HG02642 (cell line): ENCODE data around the gene PDE9A.

Experiments
- ATAC-seq: cut with Tn5 transposase; IDR thresholded peaks from one replicate; pipeline ENCODE4 v1.9.1; 2021; ENCODE audit warnings: mild to moderate bottlenecking; ENCODE audit not compliant: unreplicated experiment, poor library complexity

Gene PDE9A

DNA sequence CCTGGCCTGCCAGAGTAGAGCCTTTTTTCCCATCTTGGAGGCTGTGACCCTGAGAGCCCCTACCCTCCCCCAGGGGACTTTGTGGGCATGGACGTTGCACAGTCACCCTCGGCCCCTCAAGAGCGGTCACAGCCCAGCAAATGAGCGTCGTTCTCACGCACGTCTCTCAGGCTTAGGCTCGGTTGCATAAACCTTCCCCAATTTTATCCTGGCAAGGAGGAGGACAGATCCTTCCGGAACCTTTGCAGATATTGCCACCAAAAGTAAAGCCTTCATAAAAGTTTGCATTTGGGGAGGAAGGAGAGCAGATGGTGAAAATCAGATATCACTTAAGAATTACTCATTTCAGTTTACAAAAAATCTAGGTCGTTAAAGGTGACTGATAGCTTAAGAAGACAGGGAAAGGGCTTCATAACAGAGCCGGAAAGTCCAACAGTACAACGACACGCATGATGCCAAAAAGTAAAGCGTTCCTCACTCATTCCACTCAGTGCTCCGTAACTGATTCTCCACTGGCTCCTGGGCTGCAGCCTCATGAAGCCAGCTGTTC lies 29.3 kb downstream of the PDE9A start:
- ATAC-seq, result no peak

DNA sequence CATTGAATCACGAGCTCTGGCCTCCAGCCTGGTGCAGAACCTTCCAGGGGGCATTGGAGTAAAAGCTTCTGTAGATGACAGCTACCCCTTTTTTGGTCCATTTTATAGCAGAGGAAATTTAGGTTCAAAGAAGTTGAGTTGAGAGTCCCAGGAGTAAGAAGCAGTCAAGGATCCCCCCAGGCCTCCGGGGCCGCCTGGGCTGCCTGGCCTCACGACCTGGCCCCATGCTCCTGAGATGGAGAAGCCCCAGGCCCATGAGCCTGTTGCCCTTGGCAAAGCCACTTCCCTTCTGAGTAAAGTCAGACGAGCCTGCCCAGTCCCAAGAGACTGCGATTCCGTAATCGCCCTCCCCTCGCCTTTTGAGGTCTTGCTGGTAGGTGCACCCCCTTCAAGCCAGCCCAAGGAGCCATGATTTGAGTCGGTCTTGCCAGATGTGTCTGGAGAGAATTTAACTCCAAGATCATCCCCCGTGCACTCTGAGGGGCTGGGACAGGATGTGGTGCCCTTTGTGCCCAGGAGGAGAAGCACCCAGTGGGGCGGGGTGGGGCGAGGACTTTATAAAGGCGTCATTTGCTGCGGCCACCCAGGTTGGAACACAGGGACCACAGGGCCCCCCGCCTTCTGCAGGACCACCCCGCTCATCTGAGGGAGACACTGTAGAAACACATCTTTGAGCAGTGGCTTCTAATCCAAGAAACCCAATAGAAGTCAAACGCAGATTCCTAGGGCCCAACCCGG lies 30.1 kb downstream of the PDE9A start:
- ATAC-seq, result no peak

DNA sequence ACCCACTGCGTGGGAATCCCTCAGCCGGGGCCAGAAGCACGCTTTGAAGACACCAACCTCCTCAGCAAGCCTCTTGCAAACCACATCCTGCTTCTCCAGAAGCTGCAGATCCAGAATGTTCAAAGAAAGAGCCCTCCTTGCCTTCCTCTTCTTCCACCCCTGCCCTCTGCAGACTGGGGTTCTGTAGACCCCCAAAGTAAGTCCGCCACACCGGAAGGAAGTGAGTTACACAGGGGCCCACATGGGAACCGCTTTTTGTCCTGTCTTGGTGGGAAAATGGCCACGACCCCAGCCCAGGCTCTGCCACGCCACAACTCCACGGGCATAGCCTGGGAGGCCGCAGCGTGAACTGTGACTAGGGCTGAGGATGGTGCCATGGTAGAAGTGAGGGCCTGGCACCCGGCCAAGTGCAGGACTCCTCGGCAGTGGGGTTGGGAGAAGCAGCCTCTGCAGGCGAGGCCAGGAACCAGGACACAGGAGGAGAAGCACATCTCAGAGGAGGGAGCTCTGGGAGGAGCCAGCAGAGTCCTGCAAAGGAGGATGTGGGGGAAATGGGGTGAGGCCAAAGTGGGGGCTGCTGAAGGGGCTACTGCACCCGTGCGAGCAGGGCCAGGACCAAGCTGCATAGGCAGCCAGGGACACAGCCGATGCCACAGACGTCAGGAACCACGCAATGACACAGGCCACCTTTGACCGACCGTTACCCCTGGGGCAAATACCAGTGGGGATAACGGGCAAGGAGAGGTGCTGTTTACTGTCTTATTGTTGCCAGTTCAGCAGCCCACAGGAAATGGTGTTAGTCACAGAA lies 30.9 kb downstream of the PDE9A start:
- no peak for ATAC-seq

DNA sequence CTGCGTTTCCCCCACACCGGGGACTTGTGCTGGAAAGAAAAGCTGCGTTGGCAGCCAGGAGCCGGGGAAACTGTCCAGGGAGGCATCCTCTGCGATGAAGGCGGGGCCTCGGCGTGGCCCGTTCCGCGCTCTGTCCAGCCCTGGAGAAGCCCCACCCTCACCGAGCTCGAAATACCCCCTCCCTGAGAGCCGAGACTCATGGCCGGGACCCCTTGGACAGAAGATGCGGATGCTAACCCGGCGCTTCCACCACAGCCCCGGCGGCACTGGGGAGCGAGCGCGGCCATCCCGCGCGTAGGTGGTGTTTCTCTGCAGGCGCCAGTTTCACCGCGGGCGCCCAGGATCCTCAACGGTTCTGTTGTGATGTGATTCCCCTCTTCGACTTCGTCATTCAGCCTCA lies 31.6 kb downstream of the PDE9A start:
- no peak for ATAC-seq

DNA sequence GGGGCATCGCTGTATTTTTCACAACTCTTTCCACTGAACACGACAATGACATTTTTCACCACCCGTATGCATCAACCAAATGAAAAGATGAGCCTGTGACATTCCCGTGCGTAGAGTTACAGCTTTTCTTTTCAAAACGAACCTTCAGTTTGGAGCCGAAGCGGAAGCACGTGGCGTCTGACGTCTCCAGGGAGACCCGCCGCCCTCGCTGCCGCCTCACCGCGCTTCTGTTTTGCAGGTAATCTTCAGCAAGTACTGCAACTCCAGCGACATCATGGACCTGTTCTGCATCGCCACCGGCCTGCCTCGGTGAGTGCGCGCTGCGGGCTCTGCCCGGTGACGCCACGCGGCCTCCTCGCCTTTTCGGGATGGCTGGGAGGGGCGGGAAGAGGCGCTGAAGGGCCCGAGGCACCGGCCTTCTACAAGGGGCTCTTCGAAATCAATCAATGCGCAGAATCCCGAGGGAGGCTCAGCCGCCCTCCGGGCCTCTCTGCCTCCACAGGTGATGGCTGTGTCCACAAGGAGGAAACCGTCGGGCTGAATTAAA lies 32.6 kb downstream of the PDE9A start:
- ATAC-seq, result no peak

DNA sequence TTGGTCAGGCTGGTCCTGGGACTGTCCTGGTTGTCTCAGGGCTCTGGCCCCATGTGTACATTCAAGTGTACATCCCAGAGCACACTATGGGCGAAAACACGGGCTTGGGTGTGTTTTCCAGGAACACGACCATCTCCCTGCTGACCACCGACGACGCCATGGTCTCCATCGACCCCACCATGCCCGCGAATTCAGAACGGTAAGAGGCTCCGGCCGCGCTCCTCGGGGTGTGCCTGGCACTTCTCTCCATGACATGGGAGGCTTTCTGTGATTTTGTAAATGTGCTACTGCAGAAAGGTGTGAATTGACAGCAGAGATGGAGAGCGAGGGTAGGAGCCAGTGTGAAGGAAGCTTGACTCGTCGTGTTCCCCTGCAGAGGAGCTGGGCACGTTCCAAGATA lies 34.4 kb downstream of the PDE9A start:
- no peak for ATAC-seq

DNA sequence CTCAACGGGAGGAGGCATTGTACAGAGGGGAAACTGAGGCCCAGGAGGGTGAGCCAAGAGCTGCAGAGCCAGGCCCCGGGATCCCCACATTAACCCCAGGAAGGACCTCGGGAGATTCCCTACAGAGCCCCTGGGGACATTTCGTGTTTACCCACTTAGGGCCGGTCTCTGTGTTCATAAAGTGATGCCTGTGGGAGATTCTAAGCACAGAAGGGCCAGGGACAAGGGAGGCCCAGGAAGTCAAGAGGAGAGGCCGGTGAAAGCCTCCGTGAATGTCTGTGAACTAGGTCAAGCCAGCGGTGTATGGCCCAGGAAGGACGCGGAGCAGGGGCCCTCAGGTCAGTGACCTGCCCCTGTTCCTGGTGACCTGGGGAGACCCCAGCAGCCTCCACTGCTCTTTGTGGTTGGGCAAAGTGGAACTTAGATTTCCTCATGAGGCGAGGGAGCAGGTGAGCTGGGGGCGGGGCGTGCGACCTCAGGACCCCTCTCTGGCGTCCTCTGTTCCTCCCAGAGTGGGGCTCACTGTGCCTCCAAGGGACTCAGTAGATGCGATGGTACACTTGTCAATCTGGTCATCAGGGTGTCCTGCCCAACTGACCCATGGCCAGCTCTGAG lies 34.9 kb downstream of the PDE9A start:
- no peak for ATAC-seq

DNA sequence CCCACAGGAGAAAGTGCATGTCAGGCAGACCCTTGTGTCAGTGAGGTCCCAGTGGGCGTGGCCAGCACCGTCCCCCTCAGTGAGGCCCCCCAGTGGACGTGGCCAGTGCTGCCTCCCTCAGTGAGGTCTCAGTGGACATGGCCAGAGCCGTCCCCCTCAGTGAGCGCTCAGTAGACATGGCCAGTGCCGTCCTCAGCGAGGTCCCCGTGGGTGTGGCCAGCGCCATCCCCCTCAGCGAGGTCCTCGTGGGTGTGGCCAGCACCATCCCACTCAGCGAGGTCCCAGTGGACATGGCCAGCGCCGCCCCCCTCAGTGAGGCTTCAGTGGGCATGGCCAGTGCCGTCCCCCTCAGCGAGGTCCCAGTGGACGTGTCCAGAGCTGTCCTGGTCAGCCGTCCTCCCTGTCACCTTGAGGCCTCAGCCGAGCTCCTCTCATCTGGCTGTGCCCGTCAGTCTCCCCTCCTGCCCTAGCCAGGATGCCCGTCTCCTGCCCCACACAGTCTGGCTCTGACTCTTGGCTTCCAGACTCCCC lies 35.5 kb downstream of the PDE9A start:
- no peak for ATAC-seq

DNA sequence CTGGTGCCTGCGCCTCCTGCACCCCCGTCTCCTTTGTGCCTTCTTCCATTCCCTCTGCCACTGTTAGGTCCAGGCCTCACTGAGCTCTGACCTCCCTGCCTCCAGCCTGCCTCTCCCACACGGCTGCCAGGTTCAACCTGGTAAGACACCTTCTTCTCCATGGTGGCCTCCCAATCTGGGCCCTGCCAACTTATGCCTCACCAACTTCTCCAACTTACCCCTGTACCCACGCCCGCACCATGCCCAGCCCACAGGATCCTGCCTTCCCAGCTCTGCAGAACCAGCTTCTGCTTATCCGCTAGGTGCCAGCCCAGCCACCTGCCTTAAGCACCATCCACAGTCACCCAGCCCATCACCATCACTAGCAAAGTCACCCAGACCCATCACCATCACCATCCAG lies 37.2 kb downstream of the PDE9A start:
- no peak for ATAC-seq

DNA sequence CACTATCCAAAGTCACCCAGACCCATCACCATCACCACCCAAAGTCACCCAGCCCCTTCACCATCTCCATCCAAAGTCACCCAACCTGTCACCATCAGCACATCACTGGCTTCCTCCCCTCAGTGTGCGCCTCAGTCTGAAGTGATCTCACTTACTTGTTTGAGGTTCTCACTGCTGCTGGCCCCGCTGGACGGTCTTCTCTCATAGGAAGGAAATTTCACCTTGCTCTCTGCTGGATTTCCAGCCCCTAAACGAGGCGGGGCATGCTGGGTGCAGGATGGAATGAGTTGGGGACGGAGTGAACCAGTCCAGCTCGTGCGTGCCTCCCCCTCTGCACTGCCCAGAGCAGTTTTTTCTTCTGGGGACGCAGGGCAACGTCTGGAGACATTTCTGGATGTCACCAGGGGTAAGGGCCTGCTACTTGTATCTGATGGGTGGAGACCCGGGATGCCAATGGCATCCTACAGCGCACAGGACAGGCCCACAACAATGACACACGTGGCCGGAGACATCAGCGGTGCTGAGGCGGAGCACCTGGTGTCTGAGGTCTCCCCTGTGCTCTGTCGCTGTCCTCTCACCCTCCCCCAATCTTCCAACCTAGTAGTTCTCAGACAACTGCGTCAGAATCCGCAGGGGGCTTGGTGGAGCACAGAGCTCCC lies 38.6 kb downstream of the PDE9A start:
- no peak for ATAC-seq

DNA sequence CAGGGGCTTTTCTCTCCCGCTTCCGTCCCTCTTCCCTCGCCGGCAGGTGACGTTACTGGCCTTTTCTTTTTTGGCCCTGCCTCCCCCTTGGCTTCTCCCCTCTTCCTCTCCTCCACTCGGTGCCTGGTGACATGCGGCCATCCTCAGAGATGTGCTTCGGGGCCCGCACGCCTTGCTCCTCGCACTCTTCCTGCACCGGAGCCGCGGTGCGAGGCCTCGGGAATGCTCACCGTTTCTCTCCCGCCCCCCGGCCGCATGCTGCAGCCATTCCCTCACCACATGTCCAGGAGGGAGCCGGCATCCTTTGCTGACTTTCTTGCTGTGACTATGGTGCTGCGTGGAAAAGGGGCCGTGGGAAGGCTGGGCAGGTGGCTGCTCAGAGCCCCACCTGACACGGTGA lies 39.3 kb downstream of the PDE9A start:
- no peak for ATAC-seq

DNA sequence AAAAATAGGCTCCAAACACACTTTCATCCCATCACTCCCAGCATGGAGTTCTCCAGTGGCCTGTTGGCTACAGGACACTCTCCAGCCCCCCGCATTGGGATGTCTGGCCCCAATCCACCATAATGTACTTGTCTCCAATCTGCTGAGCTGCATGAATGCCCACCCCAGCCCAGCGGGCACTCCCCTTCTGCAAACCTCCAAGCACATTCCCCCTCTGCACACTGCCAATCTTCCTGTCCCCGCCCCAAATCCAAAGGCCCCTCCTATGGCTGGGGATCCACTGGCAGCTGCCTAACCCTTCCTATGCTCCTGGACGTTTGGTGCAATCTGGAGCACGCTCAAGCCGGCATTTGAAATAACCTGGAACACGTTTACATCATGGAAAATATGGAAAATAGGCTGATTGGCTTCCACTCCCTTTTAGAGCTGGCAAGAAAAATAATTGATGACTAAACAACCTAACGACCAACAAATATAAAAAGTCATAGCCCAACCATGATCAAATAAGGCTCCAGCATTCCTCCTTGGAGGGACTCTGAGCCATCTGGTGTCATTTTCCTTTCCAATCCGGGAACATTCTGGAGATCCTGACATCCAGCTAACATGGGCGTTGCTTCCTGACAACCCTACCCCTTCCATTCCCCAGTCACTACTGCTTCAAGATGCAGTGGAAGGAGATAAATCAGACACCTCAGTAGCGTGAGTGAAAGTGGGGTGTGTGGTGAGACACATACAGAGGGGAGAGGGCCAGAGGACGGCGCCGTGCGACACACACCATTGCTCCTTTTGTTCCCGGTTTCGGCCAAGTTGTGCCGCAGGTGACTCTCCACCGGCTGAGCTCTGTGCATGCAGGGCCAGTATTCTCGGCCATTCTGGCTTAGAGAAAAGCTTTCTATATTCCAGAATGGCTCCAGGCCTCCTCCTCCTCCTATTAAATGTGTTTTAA lies 41.6 kb downstream of the PDE9A start:
- no peak for ATAC-seq

DNA sequence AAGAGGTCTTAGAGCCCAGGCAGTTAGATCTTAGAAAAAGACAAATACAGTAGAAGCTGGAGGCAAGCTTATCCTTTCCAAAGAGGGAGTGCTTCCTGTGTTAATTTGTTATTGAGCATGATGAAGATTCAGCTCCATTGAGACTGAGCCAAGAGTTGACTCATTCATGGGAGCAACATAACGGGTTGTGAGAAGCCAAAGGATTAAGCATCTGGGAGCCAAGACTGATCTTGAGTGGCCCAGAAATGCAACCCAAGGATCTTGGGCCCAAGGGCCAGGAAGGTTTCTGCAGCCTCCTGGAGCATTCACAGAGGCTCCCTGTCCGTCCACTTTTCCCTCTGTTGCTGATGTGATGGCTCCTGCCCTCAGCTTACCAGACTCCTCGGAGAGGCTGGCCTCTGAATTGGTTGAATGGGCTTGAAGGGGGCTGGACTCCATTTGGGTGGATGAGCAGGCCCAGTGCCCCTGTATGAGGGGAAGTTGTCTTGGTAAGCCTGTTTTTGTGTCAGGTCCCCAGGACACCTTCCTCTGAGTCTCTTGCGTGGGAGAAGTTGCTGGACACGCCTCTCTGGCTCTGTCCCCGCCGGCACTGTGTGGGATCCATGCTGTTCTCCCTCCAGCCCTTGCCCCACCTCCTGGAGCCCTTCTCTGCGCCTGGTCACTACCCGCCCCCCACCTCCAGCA lies 42.4 kb downstream of the PDE9A start:
- ATAC-seq, result no peak

DNA sequence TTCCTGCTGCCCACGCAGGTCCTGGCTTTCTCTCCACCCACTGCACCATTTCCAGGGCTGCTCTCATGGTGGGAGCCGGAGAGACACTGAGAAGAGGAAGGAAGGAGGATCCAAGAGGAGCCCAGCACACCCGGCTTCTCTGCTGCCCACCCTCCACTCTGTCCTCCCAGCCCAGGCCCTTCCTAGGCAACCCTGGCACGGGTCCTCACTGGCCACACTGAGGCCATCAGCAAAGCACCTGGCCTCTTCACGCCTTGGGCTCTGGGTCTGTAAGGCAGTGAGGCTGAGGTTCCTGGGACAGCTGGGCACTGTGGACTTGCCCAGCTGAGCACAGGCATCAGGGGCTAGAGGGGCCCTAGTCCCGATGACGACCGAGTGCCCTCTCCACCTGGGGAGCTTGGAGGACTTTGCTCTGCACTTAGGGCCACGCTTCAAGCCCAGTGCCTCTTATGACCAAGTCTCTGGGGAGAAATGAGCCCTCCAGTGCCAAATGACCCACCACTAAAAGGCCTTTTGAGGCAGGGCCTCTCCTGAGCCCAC lies 43.1 kb downstream of the PDE9A start:
- no peak for ATAC-seq

DNA sequence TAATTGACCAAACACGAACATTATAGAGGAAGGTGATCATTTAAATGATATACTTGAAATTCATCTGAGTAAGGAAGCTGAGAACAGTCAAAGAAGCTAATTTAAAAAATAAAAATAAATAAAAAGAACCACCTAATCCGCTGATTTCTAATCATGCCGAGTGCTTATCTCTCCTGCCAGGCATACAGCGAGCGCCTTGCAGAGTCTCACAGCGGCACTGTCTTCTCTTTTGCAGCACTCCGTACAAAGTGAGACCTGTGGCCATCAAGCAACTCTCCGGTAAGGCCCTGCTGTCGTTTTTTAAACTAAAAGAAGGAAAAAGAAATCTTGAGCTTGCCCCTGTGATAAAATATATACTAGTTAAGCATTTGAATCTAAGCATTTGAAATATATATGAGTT lies 45.3 kb downstream of the PDE9A start:
- ATAC-seq, result no peak

DNA sequence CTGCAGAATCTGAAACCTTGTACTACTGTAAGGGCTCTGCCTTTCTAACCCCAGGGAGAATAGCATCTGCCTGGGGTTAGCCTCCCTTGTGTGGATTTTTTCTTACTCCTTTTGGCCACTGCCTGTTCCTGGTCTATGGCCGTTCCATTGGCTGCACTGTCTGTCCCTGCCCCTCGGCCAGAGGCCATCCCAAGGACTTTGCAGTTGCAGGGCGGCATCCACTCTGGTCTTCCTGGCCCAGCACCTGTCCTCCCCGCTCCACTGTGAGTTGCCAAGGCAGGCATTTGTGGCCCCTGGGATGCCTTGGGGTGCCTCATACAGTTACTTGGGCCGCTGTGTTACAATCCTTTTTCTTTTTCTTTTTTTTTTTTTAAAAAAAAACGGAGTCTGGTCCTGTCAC lies 45.8 kb downstream of the PDE9A start:
- ATAC-seq, result no peak

DNA sequence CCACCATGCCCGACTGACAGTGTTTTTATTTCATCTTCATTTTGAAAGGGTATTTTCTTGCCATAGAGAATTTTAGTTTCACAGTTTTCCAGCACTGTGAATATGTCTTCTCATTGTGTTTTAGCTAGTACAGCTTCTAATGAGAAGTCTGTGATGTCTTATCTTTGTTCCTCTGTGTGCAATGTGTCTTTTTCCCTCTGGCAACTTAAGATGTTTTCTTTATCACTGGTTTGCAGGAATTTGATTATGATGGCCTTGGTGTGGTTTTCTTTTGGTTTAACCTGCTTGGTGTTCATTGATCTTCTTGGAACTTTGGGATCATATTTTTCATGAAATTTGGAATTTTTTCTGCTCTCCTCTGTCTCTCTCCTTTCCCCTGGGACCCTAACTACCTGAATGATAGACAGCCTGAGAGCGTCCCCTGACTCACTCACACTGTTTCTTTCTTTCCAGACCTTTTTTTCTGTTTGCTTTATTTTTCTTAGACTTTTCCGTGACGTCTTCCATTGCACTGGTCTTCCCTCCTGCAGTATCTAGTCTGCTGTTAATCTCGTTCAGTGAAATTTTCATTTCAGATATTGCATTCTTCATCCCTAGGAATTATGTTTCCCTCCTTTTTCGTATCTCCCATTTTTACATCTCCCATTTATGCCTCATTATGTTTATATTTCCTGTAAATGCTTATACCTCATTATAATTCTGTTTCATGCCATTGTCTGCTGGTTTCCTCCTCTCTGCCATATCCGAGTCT lies 48.5 kb downstream of the PDE9A start:
- no peak for ATAC-seq

DNA sequence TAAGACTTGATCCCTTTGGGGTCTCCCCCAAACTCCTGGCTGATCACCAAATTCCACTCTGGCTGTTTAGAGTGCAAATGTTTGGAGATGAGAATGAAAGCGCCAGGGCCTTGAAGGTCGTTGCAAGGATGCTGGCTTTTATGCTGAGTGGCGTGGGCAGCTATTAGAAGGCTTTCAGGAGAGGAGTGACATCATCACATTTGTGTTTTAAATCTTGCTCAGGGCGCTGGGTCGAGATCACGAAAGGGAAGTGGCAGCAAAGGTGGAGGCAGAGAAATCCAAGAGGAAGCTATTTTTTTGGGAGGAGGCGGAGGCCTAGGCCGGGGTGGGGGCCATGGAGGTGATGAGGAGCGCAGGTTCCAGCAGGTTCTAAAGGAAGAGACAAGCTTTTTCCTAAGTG lies 49.3 kb downstream of the PDE9A start:
- no peak for ATAC-seq
